Effector CD4-positive, alpha-beta T cell (primary cell): Measurements from ENCODE around the gene NT5C.
A peak's percentile ranks its signal among the peaks of the same experiment; 100 is the strongest.
"Not testable (repeated sequence)": the region's sequence is repeated elsewhere in the genome, so short reads cannot be mapped to it uniquely, and the experiment has no call there.

Experiments
- DNase-seq: peaks from one replicate; pipeline ENCODE4 v3.0.0-alpha.2; 2020

The NT5C gene

DNA sequence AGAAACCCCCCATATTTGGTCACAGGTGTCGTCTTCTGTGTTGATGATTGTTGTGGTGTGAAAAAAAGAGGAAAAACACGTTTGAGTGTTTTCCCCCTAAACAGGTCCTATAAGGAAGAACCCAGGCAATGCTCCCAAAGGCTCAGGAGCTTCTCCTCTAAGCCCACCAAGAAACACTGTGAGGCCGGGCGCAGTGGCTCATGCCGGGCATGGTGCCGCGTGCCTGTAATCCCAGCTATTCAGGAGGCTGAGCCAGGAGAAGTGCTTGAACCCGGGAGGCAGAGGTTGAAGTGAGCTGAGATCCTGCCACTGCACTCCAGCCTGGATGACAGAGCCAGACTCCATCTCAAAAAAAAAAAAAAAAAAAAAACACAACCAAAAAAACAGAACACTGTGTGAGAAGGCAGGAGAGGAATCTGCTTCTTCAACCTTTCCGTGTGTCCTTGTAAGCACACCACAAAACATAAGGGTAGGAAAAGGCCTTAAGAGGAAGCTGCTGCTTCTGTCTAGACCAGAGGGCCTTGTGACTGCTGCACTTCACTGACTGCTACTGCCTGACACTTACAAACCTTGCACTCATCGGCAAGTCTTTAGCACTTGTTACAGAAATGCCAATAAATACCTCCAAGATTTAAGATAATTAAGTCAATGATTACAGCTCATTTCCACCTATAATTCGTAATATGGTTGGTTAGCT, 13.4 kb upstream of the NT5C start:
- DNase-seq, result no peak

DNA sequence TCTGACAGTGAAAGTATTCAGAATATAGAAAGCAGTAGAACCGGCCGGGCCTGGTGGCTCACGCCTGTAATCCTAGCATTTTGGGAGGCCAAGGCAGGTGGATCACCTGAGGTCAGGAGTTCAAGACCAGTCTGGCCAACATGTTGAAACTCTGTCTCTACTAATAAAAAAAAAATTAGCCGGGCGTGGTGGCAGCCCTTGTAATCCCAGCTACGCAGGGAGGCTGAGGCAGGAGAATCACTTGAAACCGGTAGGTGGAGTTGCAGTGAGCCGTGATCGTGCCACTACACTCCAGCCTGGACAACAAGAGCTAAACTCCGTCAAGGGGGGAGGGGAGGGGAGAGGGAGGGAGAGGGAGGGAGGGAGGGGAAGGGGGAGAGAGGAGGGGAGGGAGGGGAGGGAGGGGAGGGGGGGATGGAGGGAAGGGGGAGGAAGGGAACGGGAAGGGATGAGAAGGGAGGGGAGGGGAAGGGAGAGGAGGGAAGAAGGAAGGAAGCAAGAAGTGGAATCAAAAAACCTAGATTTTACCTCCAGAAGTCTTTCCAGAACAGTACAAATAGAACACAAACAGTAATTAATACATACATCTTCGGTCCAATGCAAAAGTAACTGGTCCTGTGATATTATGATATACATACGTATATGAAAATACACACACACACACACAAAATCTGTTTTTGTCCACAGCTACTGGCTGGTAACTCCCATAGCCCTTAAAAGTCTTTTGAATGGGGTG, 10.9 kb upstream of the NT5C start:
- no peak for DNase-seq

DNA sequence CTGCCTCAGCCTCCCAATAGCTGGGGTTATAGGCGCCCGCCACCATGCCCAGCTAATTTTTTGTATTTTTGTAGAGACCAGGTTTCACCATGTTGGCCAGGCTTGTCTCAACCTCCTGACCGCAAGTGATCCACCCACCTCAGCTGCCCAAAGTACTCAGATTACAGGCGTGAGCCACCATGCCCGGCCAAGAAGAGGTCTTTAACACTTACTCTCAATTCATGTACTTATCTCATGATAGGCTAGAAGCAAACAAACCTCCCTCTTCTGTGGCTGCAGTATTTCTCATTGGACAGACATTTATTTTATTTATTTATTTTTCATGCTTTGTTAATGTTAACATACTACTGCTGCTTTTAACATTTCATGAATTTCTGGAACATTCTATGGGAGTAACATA, 7.0 kb upstream of the NT5C start:
- DNase-seq, result no peak

DNA sequence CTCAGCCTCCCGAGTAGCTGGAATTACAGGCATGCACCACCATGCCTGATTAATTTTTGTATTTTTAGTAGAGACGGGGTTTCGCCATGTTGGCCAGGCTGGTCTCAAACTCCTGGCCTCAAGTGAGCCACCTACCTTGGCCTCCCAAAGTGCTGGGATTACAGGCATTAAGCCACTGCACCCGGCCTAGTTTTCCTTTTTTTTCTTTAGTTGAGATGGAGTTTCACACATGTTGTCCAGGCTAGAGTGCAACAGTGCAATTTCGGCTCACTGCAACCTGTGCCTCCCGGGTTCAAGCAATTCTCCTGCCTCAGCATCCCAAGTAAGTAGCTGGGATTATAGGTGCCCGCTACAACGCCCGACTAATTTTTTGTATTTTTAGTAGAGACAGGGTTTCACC, 6.2 kb upstream of the NT5C start:
- DNase-seq, result not testable (repeated sequence)

DNA sequence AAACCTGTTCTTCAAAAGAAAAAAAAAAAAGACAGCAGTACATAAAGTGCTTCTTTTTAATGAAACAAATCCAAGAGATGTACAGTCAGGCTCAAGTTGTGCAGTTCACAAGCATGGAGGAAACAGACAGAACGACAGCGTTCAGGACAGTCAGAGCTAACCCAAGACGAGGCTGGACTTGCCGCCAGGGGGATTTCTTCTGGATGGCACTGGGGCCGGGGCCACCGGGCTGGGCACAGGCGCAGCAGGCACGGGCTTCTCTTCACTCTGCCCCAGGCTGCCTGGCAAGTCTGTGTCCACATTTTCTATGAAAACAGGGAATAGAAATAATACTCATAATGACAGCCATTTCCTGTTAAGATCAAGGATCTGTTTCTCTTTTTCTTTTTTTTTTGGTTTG, 4.4 kb upstream of the NT5C start:
- DNase-seq, result no peak

DNA sequence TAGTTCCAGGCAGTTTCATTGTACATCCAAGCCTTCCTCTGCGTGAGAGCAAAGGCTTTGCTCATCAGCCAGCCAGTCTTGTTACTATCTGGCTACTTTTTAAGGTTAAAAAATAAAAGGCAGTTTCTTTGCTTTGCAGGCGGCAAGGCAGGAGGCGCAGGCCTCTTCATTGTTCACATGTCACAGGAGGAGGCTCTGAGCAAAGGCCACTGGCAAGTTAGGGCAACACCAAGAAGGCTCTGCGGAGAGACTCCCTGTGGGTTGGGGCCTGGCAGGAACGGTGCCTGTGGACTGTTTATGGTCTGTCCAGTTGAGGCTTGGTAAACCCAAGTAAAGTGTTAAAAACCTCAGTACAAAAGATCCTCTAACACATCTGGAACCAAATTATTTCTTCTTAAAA, 3.9 kb upstream of the NT5C start:
- DNase-seq, result no peak

DNA sequence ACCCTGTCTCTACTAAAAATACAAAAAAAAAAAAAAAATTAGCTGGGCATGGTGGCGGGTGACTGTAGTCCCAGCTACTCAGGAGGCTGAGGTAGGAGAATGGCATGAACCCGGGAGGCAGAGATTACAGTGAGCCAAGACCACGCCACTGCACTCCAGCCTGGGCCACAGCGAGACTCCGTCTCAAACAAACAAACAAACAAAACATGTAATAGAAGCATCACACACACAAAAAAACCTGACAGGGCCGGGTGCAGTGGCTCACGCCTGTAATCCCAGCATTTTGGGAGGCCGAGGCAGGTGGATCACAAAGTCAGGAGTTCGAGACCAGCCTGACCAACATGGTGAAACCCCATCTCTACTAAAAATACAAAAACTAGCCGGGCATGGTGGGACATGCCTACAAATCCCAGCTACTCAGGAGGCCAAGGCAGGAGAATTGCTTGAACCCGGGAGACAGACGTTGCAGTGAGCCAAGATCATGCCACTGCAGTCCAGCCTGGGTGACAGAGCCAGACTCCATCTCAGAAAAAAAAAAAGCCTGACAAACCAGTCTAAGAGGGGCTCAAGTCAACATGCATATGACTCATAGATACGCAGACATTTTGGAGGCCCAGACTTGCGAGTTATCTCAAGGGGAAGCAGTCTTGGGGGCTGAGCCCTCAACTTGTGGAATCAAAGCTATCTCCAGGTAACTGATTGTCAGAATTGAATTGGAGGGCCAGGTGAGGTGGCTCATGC, 2.2 kb upstream of the NT5C start:
- DNase-seq, result not testable (repeated sequence)

DNA sequence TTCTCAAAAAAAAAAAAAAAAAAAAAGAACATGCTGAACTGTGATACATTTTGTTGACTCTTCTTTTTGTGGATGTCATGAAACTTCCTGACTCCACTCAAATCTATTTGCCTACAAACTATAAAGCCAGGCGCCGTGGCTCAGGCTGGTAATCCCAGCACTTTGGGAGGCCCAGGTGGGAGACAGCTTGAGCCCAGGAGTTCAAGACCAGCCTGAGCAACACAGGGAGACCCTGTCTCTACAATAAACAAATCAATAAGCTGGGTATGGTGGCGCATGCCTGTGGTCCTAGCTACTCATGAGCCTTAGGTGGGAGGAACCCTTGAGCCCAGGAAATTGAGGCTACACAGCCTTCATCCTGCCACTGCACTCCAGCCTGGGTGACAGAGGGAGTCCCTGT, 1.5 kb upstream of the NT5C start:
- DNase-seq, result no peak

DNA sequence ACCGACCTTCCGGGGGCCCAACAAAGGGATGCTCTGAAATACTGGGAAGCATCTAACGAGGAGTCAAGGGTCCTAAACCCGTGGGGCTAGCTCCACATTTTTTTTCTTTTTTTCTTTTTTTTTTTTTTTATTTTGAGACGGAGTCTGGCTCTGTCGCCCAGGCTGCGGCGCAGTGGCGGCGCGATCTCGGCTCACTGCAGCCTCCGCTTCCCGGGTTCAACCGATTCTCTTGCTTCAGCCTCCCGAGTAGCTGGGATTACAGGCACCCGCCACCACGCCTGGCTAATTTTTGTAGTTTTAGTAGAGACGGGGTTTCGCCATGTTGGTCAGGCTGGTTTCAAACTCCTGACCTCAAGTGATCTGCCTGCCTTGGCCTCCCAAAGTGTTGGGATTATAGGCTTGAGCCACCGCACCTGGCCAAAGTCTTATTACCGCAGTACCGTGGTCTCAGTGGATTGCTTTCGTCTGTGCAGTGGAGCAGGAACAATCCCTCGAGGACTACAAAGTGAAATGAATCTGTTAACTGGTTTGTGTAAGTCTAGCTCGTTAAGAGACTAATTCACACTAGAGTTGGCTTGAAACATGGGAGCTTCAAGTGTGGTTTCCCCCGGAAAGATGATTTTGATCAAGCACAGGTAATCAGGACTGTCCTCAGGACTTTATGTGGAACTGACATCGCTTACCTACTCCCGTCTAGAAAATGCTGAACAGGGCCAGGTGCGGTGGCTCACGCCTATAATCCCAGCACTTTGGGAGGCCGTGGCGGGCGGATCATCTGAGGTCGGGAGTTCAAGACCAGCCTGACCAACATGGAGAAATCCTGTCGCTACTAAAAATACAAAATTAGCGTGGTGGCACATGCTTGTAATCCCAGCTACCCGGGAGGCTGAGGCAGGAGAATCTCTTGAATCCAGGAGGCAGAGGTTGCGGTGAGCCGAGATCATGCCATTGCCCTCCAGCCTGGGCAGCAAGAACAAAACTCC, 767 bp upstream of the NT5C start:
- DNase-seq, result not testable (repeated sequence)

DNA sequence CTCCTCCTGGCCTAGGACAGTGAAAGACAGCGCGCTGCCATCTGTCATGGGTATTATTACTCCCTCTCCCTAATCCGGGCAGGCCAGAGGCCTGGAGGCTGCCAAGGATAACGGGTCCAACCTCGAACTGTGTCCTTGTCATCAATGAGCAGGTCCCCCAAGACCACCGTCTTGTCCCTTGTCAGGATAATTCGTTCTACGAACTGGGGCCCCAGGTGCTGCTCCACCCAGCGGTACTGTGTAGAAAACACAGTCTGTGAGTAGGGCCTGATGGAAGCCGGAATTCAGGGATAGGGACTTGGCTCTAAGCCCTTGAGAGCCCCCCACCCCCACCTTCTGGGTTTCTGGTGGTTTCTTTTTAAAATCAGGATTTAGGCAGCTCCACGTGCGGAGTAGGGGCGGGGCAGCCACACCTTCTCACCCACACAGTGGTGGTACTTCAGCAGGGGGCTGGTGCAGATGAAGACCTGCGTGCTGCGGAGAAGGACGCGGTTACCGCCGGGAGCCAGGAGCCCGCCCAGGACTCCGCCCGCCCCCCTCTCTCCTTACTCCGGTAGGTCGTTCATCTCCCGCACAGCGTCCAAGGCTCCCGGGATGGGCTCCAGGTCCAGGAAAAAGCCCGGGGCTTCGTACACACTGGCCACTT, 787 bp downstream of the NT5C start:
- peak; percentile 33 for DNase-seq

DNA sequence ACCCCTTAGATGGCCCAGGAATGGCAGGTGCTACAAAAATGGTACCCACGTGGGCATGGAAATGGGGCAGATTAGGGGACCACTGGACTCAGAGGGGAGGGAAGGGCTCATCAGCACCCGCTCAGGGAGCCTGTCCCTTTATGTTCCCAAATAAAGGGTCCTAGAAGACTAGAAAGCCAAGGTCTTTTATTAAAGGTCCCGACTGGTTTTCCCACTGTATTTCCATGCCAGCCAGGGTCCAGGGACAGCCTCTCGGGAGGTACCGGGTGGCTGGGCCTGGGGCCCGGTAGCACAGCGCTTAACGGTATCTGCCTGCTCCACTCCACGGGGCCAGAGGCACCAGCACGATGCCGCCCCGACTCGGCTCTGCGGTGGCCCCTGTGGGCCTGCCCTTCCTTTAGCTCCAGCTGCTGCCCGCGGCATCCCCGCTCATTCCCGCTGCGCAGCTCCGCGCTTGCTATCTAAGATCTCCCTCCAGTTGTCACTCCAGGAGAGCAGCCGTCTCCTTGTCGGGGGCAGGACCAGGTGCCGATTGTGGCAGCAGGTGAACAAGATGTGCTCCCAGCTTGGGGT, 1.4 kb downstream of the NT5C start:
- DNase-seq, result no peak

DNA sequence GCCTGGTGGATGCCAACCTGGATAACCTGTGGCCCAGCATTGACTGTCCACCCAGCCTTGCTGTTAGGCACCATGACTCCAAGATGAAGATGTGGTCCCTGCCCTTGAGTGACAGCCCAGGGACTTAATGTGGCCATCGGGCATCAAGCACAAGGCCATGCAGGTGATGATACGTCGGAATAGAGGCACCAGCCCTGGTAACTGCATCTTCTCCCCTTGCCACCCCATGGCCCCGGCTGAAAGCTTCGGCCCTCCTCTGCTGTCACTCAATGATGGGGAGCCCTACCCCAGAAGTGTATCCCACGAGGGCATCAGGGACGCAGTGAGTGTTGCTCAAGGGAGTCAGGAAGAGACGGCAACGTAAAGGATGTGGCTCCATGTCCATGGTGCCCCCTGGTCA, 2.0 kb downstream of the NT5C start:
- DNase-seq, result no peak

DNA sequence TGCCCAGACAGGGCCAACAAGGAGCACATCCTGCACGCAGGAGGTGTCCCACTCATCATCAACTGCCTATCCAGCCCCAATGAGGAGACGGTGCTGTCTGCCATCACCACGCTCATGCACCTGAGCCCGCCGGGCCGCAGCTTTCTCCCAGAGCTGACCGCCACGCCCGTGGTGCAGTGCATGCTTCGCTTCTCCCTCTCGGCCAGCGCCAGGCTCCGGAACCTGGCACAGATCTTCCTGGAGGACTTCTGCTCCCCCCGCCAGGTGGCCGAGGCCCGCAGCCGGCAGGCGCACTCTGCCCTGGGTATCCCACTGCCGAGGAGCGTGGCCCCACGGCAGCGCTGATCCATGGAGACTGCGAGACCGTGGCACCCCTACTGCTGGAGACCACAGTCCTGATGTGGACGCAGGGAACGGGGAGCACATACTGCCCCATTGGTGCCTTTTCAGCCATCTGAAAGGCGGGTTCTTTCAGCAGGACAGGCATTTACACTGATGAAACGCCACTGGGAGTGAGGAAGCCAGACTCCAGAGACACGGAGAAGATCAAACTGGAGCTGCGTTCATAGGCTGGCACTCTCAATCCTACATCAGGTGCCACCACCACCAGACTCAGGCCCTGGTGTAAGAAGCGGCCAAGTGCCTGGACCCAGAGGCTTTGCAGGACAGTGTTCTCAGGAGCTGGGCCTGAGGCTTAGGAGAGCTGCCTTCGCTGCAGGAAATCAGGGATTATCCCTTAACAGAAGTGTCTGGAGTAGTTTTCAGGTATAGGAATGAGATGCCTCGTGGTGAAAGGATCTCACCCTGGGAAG, 2.6 kb downstream of the NT5C start:
- no peak for DNase-seq

DNA sequence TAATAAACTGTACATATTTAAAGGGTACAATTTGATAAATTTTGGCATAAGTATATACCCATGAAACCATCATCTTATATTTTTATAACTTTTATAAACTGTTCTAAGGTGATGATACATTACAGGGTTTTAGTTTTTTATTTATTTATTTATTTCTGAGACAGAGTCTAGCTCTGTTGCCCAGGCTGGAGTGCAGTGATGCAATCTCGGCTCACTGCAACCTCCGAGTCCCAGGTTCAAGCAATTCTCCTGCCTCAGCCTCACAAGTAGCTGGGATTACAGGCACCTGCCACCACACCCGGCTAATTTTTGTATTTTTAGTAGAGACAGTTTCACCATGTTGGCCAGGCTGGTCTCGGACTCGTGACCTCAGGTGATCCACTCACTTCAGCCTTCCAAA, 3.6 kb downstream of the NT5C start:
- DNase-seq, result not testable (repeated sequence)

DNA sequence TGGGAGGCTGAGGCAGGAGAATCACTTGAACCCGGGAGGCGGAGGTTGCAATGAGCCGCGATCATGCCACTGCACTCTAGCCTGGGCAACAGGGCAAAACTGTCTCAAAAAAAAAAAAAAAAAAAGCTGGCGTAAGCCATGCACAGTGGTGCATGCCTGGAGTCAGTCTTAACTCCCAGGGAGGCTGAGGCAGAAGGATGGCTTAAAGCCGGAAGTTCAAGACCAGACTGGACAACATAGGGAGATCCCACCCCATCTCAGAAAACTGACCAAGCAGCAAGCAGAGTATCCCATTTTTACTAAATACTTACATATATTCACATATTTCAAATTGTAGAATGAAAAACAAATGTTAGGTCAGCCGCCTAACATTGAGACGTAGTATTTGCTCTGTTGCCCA, 4.6 kb downstream of the NT5C start:
- no peak for DNase-seq

DNA sequence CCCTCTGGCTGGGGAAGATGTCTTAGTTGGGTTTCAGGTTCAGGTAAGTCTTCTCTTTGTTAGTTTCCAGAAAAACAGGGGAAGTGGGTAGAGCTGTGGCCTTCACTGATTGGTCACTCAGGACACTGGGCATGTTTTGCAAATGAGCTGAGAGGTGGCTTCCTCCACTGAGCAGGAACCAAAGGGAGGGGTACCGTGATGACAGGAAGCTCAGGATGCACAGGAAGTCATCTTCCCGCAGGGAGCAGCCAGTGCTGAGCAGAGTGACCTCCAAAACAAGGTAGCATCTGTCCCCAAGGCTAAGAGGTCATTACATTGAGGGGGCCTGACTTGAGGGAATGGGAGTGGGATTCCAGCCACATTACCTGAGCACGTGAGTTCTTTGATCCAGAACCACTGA, 5.6 kb downstream of the NT5C start:
- DNase-seq, result no peak

DNA sequence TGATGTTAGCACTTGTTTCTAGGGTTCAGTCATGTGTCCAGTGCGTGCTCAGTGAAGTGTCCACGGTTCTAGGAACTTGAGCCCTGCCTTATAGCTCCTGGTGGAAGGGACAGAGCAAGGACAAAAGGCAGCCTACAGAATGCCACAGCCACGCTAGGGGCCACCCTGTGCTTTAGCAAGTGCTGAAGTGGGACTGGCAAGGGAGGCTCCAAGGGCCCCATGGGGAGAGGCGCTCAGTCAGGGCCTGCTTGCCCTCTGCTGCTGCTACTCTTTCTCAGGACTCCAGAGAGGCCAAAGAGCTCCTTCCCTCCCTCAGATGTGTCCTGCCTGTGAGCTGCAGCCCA, 6.8 kb downstream of the NT5C start:
- DNase-seq, result no peak

DNA sequence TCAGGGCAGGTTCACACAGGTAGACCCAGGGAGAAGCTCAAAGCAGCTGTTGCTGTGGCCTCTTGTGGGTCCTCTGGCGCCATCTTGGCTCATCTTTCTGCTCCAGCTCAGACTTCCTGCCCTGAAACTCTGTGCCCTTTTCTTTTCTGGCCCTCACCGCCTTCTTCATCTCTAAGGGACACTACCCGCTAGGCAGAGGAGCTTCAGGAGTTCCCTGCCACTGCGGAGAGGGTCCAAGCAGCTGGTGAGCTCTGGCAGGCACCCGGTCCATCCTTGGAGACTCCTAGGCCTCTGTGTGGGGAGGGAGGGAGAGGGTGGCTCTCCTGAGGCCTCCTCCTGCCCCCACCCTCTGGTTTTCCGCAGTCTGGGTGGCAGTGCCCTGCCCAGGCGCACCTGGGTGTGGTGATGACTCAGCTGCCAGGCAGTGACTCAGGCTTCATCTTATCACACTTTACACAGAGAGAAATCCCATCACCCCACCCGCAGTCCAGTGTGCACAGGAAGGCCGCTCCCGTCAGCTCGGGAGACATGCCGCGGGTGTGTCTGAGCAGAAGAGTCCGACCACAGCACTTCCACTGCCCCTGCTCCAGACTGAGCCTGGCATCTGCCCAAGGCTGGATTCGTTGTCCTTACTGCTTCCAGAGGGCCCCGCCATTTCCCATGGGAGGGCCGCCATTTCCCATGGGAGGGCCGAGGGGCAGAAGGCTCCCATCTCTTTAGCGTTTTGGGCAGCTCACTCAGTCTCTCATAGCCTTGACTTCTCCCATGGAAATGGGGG, 7.3 kb downstream of the NT5C start:
- peak; percentile 44 for DNase-seq

DNA sequence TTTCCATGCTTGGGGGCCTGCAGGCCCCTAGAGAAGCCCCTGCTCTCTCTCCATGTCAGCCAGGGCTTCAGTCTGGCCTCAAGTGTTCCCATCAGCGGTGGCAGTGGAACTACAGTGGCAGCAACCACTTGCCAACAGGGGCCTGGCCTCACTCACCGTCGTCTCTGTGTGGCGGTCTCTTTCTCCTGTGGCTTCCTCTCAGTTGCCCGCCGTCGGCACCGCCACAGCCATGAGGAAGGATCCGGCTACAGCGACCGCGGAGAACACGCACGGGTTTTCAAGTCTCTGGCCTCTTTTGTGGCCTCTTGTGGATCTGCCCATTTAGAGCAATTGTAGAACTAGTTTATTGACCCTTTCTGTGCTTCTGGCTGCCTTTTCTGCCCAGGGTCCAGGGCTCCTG, 13.2 kb downstream of the NT5C start:
- no peak for DNase-seq

DNA sequence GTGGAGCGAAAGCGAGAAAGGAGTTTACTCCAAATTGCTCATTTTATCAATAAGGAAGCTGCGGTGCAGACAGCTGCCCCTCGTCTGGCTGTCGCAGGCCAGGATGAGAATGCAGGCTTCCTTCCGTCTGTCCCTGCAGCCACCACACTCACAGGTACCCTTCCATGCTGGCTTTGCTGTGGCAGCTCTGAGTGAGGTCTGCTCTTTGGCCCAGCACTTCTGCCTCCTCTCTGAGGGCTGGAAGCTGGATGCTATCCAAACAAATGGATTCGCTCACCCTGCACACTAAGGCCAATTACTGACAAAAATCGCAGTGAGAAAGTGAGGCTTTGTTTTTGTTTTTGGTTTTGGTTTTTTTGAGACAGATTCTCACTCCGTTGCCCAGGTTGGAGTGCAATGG, 14.8 kb downstream of the NT5C start:
- no peak for DNase-seq
